GM12872 (cell line): ENCODE data around the gene SCMH1.
A peak's percentile ranks its signal among the peaks of the same experiment; 100 is the strongest.

Source experiments
- TF ChIP-seq, protein P1 (sequence below): IDR thresholded peaks from 3 replicates; pipeline ENCODE4 v1.5.1; 2011; ENCODE audit warnings: low read depth, mild to moderate bottlenecking, low read length, moderate library complexity; ENCODE audit not compliant: insufficient read depth

The SCMH1 gene

DNA sequence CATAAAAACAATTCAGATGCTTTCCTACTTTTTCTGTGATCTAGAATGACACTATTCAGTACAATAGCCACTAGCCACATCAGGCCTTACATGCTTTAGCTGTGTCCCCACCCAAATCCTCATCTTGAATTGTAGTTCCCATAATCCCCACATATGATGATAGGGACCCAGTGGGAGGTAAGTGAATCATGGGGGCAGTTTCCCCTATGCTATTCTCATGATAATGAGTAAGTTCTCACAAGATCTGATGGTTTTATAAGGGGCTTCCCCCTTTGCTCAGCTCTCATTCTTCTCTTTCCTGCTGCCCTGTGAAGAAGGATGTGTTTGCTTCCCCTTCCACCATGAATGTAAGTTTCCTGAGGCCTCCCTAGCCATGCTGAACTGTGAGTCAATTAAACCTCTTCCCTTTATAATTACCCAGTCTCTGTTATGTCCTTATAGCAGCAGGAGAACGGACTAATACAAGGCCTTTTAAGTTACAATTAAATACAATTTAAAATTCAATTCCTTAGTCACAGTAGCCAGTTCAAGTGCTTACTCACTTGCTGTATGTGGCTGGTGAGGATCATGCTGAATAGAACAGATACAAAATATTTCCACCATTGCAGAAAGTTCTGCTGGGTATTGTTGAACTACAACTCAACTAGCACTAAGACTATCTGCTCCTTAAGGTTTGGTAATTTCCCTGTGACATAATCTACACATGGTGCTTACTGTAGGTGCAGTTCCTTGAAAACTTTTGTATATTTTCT, 106.7 kb downstream of the SCMH1 start:
- TF ChIP-seq, protein P1, sequence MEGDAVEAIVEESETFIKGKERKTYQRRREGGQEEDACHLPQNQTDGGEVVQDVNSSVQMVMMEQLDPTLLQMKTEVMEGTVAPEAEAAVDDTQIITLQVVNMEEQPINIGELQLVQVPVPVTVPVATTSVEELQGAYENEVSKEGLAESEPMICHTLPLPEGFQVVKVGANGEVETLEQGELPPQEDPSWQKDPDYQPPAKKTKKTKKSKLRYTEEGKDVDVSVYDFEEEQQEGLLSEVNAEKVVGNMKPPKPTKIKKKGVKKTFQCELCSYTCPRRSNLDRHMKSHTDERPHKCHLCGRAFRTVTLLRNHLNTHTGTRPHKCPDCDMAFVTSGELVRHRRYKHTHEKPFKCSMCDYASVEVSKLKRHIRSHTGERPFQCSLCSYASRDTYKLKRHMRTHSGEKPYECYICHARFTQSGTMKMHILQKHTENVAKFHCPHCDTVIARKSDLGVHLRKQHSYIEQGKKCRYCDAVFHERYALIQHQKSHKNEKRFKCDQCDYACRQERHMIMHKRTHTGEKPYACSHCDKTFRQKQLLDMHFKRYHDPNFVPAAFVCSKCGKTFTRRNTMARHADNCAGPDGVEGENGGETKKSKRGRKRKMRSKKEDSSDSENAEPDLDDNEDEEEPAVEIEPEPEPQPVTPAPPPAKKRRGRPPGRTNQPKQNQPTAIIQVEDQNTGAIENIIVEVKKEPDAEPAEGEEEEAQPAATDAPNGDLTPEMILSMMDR: no peak

DNA sequence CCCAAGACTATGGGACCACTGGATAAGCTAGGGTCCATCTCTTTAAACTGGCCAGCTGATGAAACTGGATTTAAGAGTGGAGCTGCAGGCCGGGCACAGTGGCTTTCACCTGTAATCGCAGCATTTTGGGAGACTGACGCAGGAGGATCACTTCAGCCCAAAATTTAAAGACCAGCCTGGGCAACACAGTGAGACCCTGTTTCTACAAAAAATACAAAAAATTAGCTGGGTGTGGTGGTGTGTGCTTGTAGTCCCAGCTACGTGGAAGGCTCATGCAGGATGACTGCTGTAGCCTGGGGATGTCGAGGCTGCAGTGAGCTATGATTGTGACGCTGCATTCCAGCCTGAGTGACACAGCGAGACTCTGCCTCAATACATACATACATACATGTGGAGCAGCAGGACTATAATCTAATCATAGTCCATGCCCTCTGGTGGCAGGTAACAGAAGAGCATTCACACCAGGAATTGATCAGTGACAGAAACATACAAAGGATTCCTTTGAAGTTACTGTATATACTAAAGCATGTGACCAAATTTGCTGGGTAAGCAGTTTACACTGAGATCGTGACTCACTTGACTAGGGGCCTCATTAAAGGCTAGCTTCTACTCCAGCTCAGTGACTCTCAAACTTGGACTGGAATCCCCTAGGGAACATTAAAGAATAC, 119.1 kb downstream of the SCMH1 start:
- TF ChIP-seq, protein P1: peak; percentile 66; the same call in 2 of the 3 replicates

DNA sequence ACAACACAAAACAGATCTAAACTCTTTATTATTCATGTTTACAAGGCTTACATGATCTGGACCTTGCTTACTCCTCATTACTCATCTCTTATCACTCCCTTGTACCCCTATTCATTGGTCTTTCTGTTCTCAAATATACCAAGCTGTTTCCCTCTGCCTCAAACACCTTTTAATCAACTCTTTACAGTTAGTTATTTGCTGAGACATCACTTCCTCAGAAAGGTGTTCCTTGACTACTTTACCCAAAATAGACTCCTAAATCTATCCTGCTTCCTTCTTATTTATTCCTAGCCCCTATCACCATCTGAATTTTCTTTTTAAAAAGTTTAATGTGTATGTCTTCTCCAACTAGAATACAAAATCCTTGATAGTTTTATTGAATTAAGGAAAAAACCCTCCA, 120.0 kb downstream of the SCMH1 start:
- TF ChIP-seq, protein P1: no peak

DNA sequence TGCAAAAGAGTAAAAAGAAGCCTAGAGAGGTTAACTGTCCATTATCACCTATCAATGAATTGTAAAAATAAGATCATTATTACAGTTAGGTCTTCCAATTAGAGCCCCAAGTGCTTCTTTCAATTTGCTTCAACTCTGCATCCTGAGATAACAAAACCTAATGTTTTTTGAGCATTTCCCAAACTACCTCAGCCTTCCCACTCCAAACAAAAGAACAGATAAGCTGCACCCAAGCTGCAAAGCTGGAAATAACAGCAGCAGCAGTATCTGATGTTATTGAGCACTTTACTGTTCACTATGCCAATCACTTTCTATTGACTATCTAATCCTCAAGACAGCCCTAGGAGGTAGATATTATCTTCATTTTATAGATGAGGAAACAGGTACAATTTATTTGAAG, 123.5 kb downstream of the SCMH1 start:
- TF ChIP-seq, protein P1: no peak

DNA sequence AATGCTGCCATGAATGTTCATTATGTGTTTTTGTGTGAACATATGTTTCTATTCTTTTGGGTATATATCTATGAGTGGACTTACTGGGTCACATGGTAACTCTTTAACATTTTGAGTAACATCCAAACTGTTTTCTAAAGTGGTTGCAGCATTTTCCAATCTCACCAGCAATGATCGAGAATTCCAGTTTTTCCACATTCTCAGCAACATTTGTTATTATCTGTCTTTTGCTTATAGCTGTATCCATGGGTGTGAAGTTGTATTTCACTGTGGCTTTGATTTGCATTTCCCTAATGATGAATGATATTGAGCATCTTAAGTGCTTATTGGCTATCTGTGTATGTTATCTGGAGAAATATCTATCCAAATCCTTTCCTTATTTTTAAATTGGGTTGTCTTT, 131.4 kb downstream of the SCMH1 start:
- TF ChIP-seq, protein P1: no peak

DNA sequence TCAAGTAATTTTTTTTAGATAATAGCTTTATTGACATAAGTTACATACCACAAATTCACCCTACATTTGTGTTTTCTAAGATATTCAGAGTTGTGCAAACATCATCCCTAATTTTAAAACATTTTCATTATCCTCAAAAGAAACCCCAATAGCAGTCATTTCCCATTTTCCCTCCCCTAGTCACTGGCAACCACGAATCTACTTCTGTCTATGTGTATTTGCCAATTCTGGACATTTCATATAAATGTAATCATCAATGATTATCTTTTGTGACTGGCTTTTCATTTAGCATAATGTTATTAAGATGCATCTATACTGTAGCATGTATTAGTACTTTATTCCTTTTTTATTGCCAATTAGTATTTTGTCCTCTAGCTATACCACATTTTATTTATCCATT, 131.8 kb downstream of the SCMH1 start:
- TF ChIP-seq, protein P1: no peak

DNA sequence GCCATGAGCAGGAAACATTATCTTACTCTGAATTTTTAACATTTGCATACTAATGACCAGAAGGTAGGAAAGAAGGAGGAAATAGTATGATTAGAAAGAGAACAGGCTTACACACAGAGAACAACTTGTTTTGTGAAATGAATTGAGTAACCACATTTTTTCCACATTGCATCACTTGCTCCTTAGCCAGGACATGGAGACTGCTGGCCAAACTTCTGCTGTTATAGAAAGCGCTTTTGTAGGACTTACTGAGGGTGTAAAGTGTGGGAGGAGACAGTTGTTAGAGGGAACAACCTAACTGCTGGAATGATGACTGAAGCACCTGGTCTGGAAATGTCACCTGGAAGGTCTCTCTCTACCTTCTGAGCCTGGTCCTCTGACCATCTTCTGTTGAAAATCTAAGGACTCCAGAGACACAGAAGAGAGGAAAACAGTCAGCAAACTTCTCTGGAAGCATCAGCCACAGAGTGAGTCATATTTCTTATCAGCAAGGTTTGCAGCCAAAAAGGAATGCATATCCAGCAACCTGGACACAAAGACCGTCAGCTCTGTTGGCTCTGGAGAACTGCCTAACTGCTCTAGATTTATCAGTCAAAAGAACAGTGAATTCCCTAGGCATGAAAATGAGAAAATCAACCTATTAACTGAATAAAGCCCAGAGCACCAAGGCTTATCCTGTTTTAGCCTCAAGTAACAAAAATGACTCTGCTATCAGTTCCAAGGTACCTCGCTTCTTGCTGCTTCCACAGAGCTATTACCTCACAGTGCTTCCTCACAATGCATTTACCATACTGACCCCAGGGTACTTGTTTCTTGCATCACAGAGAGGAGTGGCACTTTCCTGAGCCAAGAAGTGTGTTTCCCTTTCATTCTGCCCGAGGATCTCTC, 132.6 kb downstream of the SCMH1 start:
- TF ChIP-seq, protein P1: no peak
